ENCODE data around the gene C10orf67. TPM values are rescaled to one million over a fixed set of nuclear protein-coding genes. Genes with fewer than 3 reads are reported as not detected.
A peak's percentile ranks its signal among the peaks of the same experiment; 100 is the strongest.

Gene C10orf67
- total RNA-seq, 1 experiment from 2014 or later = 0.13 TPM

GRCh38 chr10:23338155-23338828, 6.3 kb downstream of the C10orf67 start:
- H3K27ac ChIP-seq (ENCODE audit: low read depth, low read length, poor library complexity, severe bottlenecking) = no peak overlapping the region
- intact Hi-C loops (cut with micrococcal nuclease; ENCODE audit: unreplicated experiment) = no loop called here
- TF ChIP-seq CTCF (conservative IDR thresholded peaks at IDR 0.05; ENCODE audit: low read depth, low read length) (no peak), EZH2 (IDR thresholded peaks at IDR 0.05; ENCODE audit: borderline replicate concordance, low read depth, low read length, poor library complexity, severe bottlenecking) (no peak)
- DNase-seq (ENCODE audit: low spot score) = no peak
- no TSS peak for BruUV-seq (replicated peaks)
- no peaks in the 10 kb centered on the region for H3K27me3 ChIP-seq (replicated peaks; ENCODE audit: insufficient read depth, low read depth, low read length, poor library complexity)
- no peaks in the 10 kb centered on the region for H3K36me3 ChIP-seq (ENCODE audit: insufficient read depth, low read length, poor library complexity, severe bottlenecking)
- ChIA-PET POLR2A (ENCODE audit: low non-redundant PET) (no interaction called here), CTCF (no interaction called here)
- H3K4me1 ChIP-seq (ENCODE audit: insufficient read depth, low read length, poor library complexity, severe bottlenecking) = peaks cover 24% of the 10 kb centered on the region
- H3K4me3 ChIP-seq (ENCODE audit: low read depth, low read length, poor library complexity, severe bottlenecking) = no peak overlapping the region
- H3K9me3 ChIP-seq (ENCODE audit: low read depth, low read length, poor library complexity, severe bottlenecking) = no peaks in the 10 kb centered on the region

- DNase-seq (ENCODE audit: low spot score) = no peak
- Histone ChIP-seq H3K36me3 (ENCODE audit: insufficient read depth, low read length, poor library complexity, severe bottlenecking) (no peaks in the 10 kb centered on the region), H3K4me3 (ENCODE audit: low read depth, low read length, poor library complexity, severe bottlenecking) (no peak overlapping the region), H3K9me3 (ENCODE audit: low read depth, low read length, poor library complexity, severe bottlenecking) (no peaks in the 10 kb centered on the region), H3K27me3 (replicated peaks; ENCODE audit: insufficient read depth, low read depth, low read length, poor library complexity) (no peaks in the 10 kb centered on the region), H3K4me1 (ENCODE audit: insufficient read depth, low read length, poor library complexity, severe bottlenecking) (peaks cover 23% of the 10 kb centered on the region), H3K27ac (ENCODE audit: low read depth, low read length, poor library complexity, severe bottlenecking) (no peak overlapping the region)
- TF ChIP-seq CTCF (conservative IDR thresholded peaks at IDR 0.05; ENCODE audit: low read depth, low read length) (no peak), EZH2 (IDR thresholded peaks at IDR 0.05; ENCODE audit: borderline replicate concordance, low read depth, low read length, poor library complexity, severe bottlenecking) (no peak)
- CTCF ChIA-PET = no interaction called here
- POLR2A ChIA-PET (ENCODE audit: low non-redundant PET) = no interaction called here
- no TSS peak for BruUV-seq (replicated peaks)
- intact Hi-C loops (cut with micrococcal nuclease; ENCODE audit: unreplicated experiment) = no loop called here
These were observed 7.0 kb downstream of the C10orf67 start for GRCh38 chr10:23337616-23338015.

GRCh38 chr10:23331567-23332301, 12.9 kb downstream of the C10orf67 start:
- TF ChIP-seq CTCF (conservative IDR thresholded peaks at IDR 0.05; ENCODE audit: low read depth, low read length) (no peak), EZH2 (IDR thresholded peaks at IDR 0.05; ENCODE audit: borderline replicate concordance, low read depth, low read length, poor library complexity, severe bottlenecking) (no peak)
- Histone ChIP-seq H3K36me3 (ENCODE audit: insufficient read depth, low read length, poor library complexity, severe bottlenecking) (no peaks in the 10 kb centered on the region), H3K4me1 (ENCODE audit: insufficient read depth, low read length, poor library complexity, severe bottlenecking) (peaks cover under 1% of the 10 kb centered on the region), H3K27ac (ENCODE audit: low read depth, low read length, poor library complexity, severe bottlenecking) (no peak overlapping the region), H3K9me3 (ENCODE audit: low read depth, low read length, poor library complexity, severe bottlenecking) (no peaks in the 10 kb centered on the region), H3K4me3 (ENCODE audit: low read depth, low read length, poor library complexity, severe bottlenecking) (no peak overlapping the region), H3K27me3 (replicated peaks; ENCODE audit: insufficient read depth, low read depth, low read length, poor library complexity) (no peaks in the 10 kb centered on the region)
- ChIA-PET CTCF (no interaction called here), POLR2A (ENCODE audit: low non-redundant PET) (no interaction called here)
- DNase-seq (ENCODE audit: low spot score) = peak; percentile 48
- intact Hi-C loops (cut with micrococcal nuclease; ENCODE audit: unreplicated experiment) = no loop called here
- no TSS peak for BruUV-seq (replicated peaks)

All from A673 (cell line).